ENCODE results near the gene MAML3.

Gene MAML3

DNA sequence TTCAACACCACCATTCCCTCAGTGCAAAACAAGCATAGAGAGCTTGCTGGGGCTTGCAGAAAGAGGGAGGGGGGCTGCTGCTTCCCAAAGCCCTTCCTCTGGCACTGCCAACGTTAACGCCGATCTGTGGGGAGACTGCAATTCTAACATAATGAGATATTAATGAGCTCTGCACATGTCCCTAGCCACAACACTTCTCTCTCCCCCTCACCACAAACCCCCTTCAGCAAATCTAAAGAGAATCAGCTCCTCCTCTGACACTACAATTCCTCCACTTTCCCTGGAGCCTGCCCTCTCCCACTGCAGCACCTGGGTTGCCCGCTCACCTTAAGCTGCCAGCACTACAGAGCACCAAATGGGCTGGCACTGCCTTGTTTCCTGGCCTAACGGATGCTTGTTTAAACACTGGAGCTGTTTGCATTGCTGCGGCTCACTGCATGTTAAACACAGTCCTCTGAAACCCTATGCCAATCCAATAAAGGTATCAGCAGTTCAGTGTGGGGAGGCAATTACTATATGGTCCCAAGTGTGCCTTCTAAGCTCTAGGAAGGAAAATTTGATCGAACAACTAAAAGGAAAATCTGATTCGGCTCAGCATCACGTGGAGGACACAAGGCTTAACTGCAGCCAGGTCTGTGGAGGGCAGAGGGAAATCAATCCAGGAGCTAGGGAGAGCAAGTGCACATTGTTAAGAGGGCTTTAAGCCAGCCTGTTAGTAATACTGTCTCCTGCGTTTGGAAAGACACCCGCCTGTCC, 232.4 kb downstream of the MAML3 start:
- DNase-seq (ENCODE audit: low read depth), result no peak

DNA sequence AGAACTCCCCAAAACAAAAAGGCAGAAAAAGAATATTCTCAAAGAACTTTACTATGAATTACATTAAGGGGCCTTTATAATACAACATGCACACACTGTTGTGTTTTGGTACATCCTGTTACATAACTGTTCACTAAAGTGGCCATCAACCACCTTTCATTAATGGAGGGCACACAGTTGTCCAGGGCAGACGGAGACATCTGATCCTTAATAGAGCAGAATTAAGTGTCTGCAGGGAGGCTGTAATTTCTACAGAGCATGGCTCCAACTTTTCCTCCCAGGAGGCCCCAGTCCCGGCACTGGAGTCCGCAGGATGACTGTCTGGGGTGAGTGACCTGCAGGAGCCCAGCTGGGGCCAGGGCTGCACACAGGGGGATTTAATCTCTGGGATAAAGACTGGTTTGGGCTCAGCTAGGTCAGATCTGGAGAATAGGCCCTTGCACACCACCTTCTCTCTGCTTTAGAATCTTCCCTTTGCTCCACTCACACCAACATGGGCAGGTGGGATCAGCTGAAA, 233.4 kb downstream of the MAML3 start:
- DNase-seq (ENCODE audit: low read depth), result no peak

DNA sequence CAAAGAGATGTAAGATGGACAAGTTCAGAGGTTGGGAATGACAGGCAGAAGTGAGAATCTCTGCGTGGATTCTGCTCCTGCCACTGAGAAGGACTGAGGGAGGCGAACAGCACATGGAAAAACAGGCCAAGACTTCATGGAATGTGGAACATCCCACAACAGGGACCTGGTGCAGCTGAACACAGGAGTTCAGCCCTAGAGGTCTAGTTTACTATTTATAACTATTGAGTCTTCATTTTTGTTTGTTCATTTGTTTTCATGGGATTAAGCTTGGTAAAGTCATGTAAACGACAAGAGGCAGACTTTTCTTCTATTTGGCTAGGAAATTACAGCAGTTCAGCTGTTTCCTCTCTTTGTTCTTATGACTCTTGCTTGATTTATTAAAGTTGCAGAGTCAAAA, 234.5 kb downstream of the MAML3 start:
- DNase-seq (ENCODE audit: low read depth), result peak; percentile 89

DNA sequence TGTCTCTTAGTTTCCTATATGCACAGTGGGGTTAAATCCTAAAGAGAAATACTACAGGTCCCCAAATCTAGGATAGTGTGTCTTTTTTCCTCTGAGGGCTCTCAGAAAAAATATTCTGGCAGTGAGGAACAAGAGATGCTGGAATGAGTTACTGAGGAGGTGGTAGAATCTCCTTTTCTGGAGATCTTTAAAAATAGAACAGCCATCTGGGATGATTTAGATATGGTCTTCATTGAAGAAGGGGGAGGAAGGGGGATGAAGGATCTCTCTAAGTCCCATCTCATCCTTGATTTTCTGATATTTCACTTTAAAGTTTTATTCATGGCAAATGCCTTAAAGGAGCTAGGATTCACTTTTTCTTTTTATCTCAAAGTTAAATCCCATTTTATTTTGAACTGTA, 235.0 kb downstream of the MAML3 start:
- DNase-seq (ENCODE audit: low read depth), result peak; percentile 18

DNA sequence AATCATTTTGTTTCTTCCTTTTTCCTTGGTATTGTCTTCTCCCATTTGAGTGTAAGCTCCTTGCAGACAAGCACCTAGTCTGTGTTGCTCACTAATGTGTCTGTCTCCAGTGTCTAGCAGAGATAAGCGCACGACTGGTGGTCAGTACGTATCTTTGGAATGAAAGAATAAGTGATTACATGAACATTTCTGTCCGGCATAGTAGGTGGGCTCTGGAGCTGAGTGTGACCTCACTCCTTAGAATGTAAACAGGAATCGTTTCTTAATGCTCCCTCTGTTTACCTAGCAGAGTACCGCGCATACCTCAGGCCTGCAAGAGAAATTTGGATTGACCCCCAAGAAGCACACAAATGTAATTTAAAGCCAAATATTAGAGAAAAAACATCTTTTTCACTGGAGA, 235.4 kb downstream of the MAML3 start:
- DNase-seq (ENCODE audit: low read depth), result peak; percentile 72

DNA sequence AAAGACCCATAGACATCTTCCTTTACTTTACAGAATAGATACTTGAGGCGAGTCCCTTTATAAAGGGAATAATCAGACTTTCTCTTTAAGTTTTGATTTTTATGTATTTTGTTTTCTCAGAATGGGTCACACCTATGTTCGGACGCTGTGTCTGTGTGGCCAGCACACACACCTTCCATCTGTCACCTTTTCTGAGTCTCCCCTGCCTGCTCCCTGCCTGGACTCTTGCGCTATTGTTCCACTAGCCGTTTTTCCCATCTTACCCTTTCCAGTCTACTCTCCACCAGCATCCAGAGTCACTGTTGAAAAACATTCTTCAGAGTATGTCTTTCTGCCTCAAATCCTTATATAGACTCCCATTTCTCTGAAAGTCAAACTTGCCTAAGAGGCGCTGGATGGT, 236.1 kb downstream of the MAML3 start:
- no peak for DNase-seq (ENCODE audit: low read depth)

DNA sequence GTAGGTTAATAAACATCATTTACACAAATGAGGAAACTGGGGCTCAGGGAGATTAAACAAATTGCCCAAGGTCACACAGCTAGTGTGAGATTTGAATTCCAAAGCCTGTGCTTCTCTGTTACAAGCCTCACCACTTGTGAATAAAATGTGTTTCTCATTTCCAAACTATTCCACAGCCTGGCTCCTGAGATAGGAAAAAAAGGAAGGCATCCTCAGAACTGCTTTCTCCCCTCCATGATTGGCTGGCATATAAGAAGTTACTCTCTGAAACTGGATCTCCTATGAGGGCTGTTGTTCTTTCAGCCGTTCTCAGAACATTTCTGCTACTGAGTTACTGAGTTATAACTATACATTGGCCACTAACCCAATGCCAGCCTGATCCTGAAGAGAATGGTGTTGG, 237.9 kb downstream of the MAML3 start:
- DNase-seq (ENCODE audit: low read depth), result no peak

DNA sequence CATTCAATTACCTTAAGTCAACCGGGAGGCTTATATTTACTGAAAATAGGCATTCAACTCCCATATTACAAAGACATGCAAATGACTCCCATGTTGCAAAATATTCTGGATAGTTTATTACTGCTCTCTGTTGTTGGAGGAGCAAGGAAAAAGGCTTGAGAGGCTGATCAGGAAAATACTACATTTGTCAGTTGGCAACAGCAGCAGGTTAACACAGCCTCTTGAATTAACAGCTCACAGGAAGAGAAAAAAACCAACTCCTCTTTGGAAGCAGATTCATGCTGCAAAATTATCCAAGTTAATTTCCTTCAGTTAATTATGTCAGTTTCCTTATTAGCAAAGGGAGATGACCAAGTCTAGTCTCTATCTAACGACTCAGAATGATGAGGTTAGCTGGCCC, 238.9 kb downstream of the MAML3 start:
- no peak for DNase-seq (ENCODE audit: low read depth)

DNA sequence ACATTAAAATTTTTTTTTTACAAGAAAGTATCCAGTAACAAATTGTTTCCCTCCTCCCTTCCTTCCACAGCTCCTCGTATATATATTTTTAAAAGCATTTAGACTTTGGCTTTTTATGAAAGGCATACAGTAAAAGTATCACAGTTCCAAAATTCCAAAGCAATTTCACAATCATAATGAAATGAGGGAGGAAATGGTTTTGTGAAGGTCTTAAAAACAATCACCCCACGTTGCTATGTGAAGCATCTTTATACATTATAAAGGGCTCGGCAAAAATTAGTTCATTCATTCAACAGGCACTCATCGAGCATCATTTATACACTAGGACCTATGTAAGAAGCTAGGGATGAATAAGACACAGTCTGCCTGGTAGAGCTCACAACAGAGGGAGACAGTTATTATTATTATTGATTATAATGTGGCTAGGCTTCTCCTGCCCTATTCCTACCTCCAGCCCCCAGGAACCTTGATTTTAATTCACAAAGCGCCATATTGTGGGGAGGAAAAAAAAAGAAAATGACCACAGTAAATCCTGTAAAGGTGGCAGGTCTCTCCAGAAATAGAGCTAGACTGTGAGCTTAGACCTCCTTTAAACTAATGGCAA, 239.9 kb downstream of the MAML3 start:
- peak; percentile 61 for DNase-seq (ENCODE audit: low read depth)

DNA sequence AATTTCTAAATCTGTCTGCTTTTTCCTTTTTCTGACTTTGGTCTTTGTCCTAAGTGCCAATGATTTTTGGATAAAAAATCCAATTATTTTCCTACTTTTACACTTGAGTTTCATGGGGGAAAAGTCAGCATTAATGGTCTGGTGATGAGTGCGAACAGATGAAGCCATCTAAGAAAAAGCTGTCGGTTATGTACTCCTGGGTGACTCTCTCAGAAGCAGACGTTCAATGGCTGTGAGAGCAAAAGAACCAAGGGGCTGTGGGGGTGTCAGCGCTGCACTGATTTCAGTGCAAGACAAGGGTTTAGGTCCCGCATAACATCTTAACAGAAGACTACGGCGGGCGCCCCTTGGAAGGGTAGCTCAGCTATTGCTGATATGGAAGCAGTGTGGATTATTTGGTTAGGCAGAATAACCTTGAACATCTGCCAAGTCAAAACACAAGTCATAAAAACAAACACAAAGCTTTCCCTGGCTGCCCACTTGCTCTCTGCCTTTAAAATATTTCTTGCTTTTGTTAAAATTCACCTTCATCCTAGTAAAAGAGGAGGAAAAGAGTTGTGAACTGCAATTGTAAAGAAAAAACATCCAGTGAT, 240.5 kb downstream of the MAML3 start:
- peak; percentile 69 for DNase-seq (ENCODE audit: low read depth)

DNA sequence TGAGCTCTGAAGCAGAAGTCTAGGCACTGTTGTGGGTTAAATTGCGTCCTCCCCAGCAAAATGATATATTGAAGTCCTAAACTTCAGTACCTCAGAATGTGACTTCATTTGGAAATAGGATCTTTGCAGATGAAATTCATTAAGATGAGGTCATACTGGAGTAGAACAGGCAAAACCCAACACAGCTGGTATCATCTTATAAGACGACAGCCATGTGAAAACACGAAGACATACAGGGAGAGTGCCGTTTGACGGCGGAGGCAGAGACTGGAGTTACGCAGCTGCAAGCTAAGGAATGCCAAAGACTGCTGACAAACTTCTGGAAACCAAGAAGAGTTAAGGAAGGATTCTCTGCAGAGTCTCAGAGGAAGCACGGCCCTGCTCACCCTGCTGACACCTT, 241.5 kb downstream of the MAML3 start:
- no peak for DNase-seq (ENCODE audit: low read depth)

DNA sequence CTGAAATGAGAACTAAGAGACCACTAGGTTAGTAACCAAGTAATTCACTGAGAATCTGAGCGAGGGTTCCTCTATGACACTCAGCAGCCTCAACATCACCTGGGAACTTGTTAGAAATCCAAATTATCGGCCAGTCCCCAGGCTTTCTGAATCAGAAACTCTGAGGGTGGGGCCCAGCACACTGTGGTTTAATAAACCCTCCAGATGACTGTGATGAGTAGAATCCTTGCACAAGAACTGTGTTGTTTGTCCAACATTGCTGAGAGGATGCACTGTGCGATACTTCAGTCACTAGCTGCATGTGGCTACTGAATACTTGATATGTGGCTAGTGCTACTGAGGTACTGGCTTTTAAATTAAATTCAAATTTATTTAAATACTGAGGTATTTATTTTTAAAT, 243.9 kb downstream of the MAML3 start:
- peak; percentile 80 for DNase-seq (ENCODE audit: low read depth)

DNA sequence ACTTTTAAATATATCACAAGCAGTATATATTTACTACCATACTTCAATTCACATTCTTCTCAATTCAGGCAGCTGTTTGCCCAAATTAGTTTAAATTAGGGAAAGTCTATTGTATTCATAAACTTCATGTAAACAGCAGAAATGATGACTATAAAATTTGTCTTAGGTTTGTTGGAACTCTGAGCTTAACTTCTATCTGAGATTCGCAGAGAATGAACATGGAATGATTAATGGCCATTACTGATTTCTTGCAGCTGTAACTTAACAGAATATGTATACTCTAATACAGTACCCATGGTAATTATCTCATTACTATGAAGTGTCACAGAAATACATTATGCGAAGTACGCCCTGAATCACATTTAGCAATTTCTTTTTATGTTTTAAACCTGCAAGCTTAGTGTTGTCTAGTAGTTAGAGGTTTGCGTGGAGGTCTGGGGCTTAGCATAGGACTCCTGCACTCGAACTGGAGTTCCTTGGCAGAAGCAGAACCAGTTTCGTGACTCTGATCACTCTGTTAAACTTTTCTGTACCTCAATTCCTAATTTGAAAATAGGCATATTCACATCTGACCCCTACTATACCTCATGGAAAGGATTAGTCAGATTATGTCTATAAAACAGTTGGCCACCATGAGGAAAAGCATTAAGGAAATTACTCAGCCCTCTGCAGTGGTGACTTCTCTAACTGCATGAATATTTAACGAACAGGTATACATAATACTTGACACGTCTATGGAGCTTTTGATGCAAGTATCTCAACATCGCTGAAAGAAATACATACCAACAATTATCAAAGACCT, 245.1 kb downstream of the MAML3 start:
- no peak for DNase-seq (ENCODE audit: low read depth)

DNA sequence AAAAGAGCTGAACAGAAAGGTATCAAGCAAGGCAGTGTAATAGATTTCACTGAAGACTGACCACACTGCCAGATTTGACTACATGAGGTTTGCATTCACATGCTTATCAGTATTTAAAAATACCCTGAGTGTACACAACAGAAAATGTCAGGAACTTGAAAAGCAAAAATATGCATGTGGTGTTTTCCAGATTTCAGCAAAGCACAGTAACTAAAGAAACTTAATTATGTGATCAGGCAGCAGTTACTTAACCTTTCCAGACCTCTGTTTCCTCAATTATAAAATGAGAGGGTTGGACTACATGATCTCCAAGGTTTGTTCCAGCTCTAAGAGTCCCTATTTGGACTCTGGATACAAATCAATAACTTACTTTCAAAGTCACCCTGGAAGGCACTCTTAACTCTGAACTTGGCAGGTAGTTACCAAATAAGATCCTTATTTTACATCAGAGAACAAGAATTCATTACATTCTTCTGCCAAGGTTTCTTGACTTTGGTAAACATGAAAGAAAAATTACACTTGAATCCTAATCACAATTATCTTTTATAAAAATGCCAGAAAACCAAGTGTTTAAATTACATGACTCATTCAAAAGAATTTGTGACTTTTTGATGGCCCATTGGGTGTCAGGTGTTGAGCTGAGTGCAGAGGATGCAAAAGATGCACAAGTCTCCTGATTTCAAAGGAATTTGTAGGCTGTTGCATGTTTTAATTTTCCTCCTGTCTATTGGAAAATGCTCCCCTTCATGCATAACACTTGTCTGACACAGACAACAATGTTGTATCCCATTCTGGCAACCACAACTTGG, 246.8 kb downstream of the MAML3 start:
- peak; percentile 48 for DNase-seq (ENCODE audit: low read depth)

DNA sequence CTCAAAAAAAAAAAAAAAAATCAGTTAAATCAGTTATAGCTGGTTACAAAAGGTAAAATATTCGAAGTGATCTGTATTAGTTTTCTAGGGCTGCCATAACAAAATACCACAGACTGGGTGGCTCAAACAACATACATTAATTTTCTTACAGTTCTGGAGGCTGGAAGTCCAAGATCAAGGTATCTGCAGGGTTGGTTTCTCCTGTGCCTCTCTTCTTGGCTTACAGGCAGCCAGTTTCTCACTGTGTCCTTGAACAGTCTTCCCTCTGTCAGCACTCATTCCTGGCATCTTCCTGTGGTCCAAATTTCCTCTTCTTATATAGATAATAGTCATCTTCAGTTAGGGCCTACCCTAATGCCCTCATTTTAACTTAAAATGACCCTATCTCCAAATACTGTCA, 248.5 kb downstream of the MAML3 start:
- no peak for DNase-seq (ENCODE audit: low read depth)

DNA sequence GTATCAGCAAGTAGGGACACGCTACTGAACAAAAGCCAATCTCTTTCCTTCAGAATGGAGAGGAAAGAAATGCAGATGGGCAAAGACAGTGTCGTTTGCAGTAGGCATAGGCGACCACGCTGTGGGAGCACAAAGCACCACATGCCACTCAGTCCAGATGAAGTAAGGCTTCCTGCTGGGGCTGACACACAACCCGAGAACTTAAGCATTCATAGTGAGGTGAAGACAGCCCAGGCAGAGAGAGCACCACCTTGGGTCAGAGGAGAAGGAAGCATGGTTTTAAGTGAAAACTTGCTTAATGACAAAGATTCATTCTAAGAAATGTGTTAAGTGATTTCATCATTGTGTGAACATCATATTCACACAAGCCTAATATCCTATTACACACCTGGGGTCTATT, 249.6 kb downstream of the MAML3 start:
- DNase-seq (ENCODE audit: low read depth), result no peak

DNA sequence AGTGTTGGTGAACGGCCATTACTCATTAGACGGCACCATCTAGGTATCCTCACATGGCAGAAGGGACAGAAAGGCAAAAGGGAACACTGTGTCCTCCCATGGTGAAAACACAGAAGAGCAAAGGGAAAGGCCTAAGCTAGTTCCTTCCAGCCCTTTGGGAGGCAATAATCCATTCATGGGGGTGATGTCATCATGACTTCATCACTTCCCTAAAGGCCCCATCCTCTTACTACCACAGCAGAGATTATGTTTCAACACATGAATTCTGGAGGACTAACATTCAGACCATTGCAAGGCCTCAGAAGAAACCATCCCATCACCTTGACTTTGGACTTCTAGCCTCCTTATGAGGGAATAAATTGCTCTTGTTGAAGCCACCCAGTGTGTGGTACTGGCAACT, 250.1 kb downstream of the MAML3 start:
- no peak for DNase-seq (ENCODE audit: low read depth)

DNA sequence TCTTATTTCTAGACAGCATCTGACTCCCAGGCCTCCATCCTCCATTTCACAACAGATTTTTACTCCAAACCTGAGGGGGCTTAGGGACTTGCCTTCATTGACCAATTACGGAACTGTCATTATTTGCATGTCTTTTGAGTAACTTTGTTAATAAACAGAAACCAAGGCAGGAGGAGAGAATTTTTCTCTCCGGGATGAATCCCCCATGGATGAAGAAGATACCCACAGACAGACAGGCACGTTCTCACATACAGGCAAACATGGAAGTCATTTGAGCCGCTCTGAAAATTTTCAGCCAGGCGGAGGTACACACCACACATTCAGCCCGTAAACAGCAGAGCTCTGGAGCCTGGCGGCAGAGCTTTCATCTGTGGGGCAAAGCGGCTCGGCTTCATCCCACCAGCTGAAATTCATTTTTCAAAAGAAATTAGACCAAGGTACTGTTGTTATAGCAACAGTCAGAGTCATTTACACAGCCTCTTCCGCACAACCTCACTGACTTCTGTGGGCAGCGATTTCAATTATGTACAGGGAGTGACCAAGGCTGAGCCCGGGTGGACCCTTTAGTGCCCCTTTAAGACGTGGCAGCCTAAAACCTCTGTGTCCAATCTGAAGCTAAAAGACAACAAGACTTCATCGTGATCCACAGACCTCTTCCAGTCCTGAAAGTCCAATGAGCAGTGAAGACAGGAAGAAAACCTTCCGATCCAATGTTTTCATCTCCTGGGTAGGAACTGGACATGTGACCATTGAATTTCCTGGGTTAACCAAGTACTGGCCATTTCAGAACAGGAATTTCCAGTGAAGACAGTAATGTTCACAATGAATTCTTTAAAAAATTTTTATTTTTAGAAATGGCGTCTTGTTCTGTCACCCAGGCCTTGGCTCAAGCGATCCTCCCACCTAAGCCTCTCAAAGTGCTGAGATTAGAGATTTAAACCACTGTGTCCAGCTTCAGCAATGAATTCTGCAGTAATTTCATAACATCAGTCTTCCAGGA, 251.4 kb downstream of the MAML3 start:
- peak; percentile 54 for DNase-seq (ENCODE audit: low read depth)

DNA sequence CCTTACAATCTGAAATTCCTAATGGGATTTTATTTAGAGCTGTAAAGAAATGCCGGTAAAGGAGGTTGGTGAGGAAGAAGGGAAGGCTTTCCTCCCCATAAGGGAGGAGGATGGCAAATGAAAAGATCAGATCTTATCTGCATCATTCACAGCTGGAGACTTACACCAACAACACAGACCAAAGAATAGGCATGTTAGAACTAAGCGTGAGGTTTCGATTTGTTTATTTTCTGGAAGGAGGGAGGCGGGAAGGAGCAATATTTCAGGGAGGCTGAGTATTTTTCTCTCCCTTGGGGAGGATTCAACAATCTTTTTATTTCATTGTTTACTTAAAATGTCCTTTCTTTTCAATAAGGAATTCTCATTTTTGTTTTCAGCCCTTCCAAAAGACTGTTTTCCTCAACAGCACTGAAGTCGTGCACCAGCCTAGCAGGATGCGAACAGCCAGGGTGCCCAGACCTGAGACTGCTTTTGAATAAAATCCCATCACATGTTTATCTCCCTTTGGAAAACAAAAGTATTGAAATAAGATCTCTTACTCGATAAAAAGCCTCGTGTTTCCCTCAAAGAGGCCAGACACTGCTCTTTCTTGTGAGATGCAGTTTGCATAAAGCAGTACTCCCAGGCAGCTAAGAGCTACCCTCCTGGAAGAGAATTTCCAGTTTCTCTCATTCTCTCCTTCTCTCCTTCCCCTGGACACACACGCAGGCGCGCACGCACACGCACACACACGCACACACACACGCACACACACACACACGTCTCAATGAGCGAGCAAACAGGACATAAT, 252.3 kb downstream of the MAML3 start:
- peak; percentile 55 for DNase-seq (ENCODE audit: low read depth)

DNA sequence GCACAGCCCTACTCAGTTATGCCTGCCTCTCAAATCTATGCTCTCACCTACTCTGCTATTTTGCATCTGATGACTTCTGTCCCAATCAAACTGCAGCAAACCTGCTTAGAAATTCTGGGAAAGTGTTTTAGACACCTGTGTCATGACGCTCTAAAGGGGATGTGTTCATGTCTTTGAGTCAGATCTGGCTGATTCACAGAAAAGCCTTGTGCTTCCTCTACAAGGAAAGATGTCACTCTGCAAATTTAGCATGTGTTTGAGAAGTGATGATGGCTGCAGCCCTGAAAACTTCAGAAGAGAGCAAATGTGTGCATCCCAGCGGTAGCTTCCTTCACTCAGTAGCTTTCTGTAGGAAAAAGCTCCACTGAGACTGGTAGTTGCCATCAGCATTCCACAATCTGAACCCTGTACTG, 253.0 kb downstream of the MAML3 start:
- DNase-seq (ENCODE audit: low read depth), result no peak
